OCI-LY1 (cell line): ENCODE measurements around the gene PPP1R1B.
"Not testable (repeated sequence)": the region's sequence is repeated elsewhere in the genome, so short reads cannot be mapped to it uniquely, and the experiment has no call there.

Source experiments
- H2AFZ ChIP-seq: fragments of 200-600 bp; sonication (generic), shearing (Covaris generic); 2 replicates; pipeline ENCODE4 v1.6.0; 2014; ENCODE audit warnings: antibody characterized with exemption, mild to moderate bottlenecking, low read length
- H3F3A ChIP-seq: fragments of 200-600 bp; sonication (generic), shearing (Covaris generic); 2 replicates; pipeline ENCODE4 v1.6.0; 2014; ENCODE audit warnings: mild to moderate bottlenecking, antibody characterized with exemption, low read length, moderate library complexity; ENCODE audit not compliant: insufficient read depth
- H3K27ac ChIP-seq: fragments of 200-600 bp; sonication (generic); 2 replicates; pipeline ENCODE4 v1.5.1; 2014; ENCODE audit warnings: low read length, mixed run types, mild to moderate bottlenecking, low read depth; ENCODE audit not compliant: poor library complexity, severe bottlenecking
- H3K27me3 ChIP-seq: fragments of 200-600 bp; sonication (generic); 2 replicates; pipeline ENCODE4 v1.6.0; 2014; ENCODE audit warnings: antibody characterized with exemption, mild to moderate bottlenecking, low read length, moderate library complexity; ENCODE audit not compliant: insufficient read depth
- H3K36me3 ChIP-seq: fragments of 200-600 bp; sonication (generic); 2 replicates; pipeline ENCODE4 v1.6.1; 2014; ENCODE audit warnings: mild to moderate bottlenecking, antibody characterized with exemption, low read length, moderate library complexity, mixed read lengths; ENCODE audit not compliant: insufficient read depth
- H3K4me1 ChIP-seq: fragments of 200-600 bp; sonication (generic); 2 replicates; pipeline ENCODE4 v1.5.1; 2014; ENCODE audit warnings: mild to moderate bottlenecking, low read length, moderate library complexity; ENCODE audit not compliant: insufficient read depth, severe bottlenecking
- H3K4me2 ChIP-seq: fragments of 200-600 bp; sonication (generic), shearing (Covaris generic); 2 replicates; pipeline ENCODE4 v1.6.1; 2014; ENCODE audit warnings: low read length
- H3K4me3 ChIP-seq: fragments of 200-600 bp; sonication (generic); 2 replicates; pipeline ENCODE4 v1.5.1; 2014; ENCODE audit warnings: low read length, low read depth, mild to moderate bottlenecking, mixed read lengths; ENCODE audit not compliant: poor library complexity, severe bottlenecking
- H3K79me2 ChIP-seq: fragments of 200-600 bp; shearing (Covaris generic); 2 replicates; pipeline ENCODE4 v1.6.1; 2016; ENCODE audit warnings: mixed run types, low read length, mixed read lengths; ENCODE audit not compliant: insufficient read depth
- H3K9ac ChIP-seq: fragments of 200-600 bp; sonication (generic), shearing (Covaris generic); 2 replicates; pipeline ENCODE4 v1.6.1; 2014; ENCODE audit warnings: mild to moderate bottlenecking, low read length, mixed read lengths
- H3K9me2 ChIP-seq: fragments of 200-600 bp; sonication (generic), shearing (Covaris generic); 2 replicates; pipeline ENCODE4 v1.6.1; 2014; ENCODE audit warnings: low read depth, mild to moderate bottlenecking, low read length, mixed read lengths
- H3K9me3 ChIP-seq: fragments of 200-600 bp; shearing (Covaris generic); 2 replicates; pipeline ENCODE4 v1.6.1; 2014; ENCODE audit warnings: low read length, mixed read lengths
- H4K20me1 ChIP-seq: fragments of 200-600 bp; sonication (generic), shearing (Covaris generic); 2 replicates; pipeline ENCODE4 v1.6.0; 2016; ENCODE audit warnings: mild to moderate bottlenecking, low read length; ENCODE audit not compliant: insufficient read depth
- EZH2 ChIP-seq: fragments of 200-600 bp; sonication (generic), shearing (Covaris generic); IDR thresholded peaks from 2 replicates; pipeline ENCODE4 v1.8.0; 2017; ENCODE audit warnings: borderline replicate concordance, mixed run types, mild to moderate bottlenecking, antibody characterized with exemption, low read length, moderate library complexity, mixed read lengths
- TF ChIP-seq, protein P1 (sequence below): fragments of 200-600 bp; sonication (generic), shearing (Covaris generic); IDR thresholded peaks from 2 replicates; pipeline ENCODE4 v1.5.1; 2017; ENCODE audit warnings: mild to moderate bottlenecking, antibody characterized with exemption, low read length, moderate library complexity, mixed read lengths

The PPP1R1B gene

DNA sequence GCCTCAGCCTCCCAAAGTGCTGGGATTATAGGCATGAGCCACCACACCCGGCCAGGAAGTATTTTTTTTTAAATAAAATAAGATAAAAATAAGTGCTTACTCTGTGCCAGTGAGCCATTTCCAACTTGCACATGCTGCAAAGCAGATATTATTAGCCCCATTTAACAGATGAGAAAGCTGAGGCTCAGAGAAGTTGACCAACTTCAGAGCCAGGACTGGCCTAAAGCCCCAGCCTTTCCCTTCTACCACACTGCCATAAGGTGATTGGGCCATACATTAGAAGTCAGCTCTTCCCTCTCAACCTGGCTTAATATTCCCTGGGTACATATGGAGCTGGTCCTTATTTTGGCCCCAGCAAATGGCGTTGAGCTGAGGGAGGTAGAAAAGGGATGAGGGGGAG lies 44.1 kb upstream of the PPP1R1B start:
- no peak overlapping the region for H3K4me2 ChIP-seq
- H3K9me2 ChIP-seq: no peaks in the 10 kb centered on the region
- no peaks in the 10 kb centered on the region for H3F3A ChIP-seq

DNA sequence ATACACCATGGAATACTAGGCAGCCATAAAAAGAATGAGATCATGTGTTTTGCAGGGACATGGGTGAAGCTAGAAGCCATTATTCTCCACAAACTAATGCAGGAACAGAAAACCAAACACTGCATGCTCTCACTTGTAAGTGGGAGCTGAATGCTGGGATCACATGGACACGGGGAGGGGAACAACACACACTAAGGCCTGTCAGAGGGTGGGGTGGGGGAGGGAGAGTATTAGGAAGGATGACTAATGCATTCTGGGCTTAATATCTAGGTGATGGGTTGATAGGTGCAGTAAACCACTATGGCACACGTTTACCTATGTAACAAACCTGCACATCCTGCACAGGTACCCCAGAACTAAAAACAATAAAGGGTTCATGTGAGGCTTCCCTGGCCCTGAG lies 36.6 kb upstream of the PPP1R1B start:
- not testable (repeated sequence) for H3K9me3 ChIP-seq, H3K79me2 ChIP-seq, H2AFZ ChIP-seq, H3K9me2 ChIP-seq, H3K27me3 ChIP-seq, H3K9ac ChIP-seq, H3F3A ChIP-seq, H3K4me1 ChIP-seq, H3K4me3 ChIP-seq, H3K4me2 ChIP-seq, H3K36me3 ChIP-seq, H4K20me1 ChIP-seq, H3K27ac ChIP-seq

More for the DNA sequence above, 44.1 kb upstream of the PPP1R1B start:
- no peaks in the 10 kb centered on the region for H3K36me3 ChIP-seq
- H3K27ac ChIP-seq: no peak overlapping the region
- H3K9me3 ChIP-seq: no peaks in the 10 kb centered on the region
- no peak overlapping the region for H3K4me3 ChIP-seq
- H2AFZ ChIP-seq: no peak overlapping the region
- H4K20me1 ChIP-seq: no peaks in the 10 kb centered on the region
- no peaks in the 10 kb centered on the region for H3K4me1 ChIP-seq
- TF ChIP-seq, protein P1, sequence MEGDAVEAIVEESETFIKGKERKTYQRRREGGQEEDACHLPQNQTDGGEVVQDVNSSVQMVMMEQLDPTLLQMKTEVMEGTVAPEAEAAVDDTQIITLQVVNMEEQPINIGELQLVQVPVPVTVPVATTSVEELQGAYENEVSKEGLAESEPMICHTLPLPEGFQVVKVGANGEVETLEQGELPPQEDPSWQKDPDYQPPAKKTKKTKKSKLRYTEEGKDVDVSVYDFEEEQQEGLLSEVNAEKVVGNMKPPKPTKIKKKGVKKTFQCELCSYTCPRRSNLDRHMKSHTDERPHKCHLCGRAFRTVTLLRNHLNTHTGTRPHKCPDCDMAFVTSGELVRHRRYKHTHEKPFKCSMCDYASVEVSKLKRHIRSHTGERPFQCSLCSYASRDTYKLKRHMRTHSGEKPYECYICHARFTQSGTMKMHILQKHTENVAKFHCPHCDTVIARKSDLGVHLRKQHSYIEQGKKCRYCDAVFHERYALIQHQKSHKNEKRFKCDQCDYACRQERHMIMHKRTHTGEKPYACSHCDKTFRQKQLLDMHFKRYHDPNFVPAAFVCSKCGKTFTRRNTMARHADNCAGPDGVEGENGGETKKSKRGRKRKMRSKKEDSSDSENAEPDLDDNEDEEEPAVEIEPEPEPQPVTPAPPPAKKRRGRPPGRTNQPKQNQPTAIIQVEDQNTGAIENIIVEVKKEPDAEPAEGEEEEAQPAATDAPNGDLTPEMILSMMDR: no peak
- no peaks in the 10 kb centered on the region; the same call in 1 of the 2 replicates for H3K27me3 ChIP-seq
- H3K9ac ChIP-seq: no peak overlapping the region
- no peaks in the 10 kb centered on the region for H3K79me2 ChIP-seq

DNA sequence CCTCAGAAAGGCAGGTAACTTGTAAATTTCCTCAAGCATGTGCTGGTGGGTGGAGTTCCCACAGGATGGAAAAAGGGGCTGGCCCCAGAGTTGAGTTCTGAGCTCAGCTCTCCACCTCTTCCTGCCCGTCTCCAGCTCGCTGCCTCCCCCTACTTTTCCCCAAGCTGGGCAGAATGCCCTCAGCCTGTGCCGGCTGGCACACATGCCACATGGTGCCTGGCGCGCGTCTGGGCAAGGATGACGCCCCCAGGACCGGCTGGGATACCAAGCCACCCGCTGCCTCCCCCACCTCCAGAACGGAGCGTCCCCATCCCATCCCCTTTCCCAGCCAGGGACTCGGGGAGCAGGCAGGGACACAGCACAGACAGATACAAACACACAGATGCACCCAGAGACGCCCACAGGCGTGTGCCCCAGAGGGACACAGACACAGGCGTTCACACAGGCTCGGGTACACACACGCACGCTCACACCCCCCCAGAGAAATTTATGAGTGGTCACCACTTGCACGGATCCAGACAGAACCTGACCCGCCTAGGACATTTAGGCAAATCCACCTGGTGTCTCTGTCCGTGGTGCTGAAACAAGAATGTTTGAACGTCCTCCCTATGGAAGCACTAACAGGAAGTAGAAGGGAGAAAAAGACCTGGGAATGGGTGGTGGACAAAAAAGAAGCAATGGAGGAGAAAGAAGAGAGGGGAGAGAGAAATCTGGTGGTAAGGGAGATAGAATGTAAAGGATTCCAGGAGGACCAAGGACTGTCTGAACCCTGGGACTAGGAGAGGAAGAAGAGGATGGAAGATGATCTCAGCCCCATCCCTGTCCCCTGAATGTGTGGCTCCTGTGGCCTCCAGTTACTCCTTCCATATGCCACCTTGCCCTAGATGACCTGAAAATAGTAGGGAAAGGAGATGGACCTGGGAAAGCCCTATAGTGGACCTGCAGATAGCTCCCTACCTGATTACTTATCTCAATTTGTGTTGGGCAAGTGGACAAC lies 34.5 kb upstream of the PPP1R1B start:
- no peaks in the 10 kb centered on the region for H3K79me2 ChIP-seq
- no peaks in the 10 kb centered on the region for H3K36me3 ChIP-seq
- H3K4me2 ChIP-seq: no peak overlapping the region
- no peaks in the 10 kb centered on the region for H3K9me2 ChIP-seq
- peaks cover 3% of the 10 kb centered on the region; the same call in 1 of the 2 replicates for H3K27me3 ChIP-seq
- no peak overlapping the region for H3K4me3 ChIP-seq
- H3K4me1 ChIP-seq: no peaks in the 10 kb centered on the region
- no peak overlapping the region for H3K27ac ChIP-seq
- H3K9me3 ChIP-seq: no peaks in the 10 kb centered on the region
- no peak for TF ChIP-seq EZH2
- TF ChIP-seq, protein P1: no peak
- H3F3A ChIP-seq: no peaks in the 10 kb centered on the region
- no peak overlapping the region for H2AFZ ChIP-seq
- H3K9ac ChIP-seq: no peak overlapping the region
- H4K20me1 ChIP-seq: no peaks in the 10 kb centered on the region
